ENCODE data around the gene RBM14. TPM values are rescaled to one million over a fixed set of nuclear protein-coding genes. Genes with fewer than 3 reads are reported as not detected.

RBM14 gene
- total and polyA plus RNA-seq, 9 of the 15 experiments (the other 6 are each of a cell fraction or from before 2014, with no cell fraction given), result 5.5 to 131 (median 42.6) TPM

DNA sequence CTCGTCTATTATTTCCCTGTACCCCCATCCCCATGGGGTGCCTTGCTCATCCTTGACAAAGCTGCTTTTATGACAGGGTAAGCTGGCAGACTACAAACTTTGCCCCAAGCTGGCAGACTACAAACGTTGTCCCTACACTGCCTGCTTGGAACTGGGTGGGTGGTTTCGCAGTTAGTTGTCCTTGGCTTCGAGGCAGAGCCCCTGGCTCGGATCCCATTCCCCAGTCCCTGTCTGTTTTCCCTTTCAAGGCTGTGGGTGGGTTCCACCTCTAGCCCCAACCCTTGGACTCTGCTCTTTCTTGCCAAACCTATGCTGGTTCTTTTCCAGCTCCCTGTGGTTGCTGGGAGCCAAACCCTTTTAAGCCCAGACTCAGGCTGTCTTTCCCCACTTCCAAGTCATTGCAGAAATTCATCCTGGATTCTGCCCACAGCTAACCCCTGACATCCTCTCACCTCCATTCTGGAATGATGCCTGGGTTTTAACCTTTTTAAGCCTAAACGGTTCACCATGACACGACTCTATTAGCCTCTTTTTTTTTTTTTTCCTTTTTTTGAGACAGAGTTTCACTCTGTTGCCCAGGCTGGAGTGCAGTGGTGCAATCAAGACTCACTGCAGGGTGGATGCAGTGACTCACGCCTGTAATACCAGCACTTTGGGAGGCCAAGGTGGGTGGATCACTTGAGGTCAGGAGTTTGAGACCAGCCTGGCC is 9.2 kb upstream of the RBM14 start:
- H3K27ac ChIP-seq (ENCODE audit: extremely low read depth, low read depth, low read length), result no peak overlapping the region
- no peak for FAIRE-seq
- 61% methylated on average over 8 of the region's 8 CpGs for WGBS (ENCODE audit: insufficient coverage, low coverage, missing lambda C conversion rate)

More for the DNA sequence above, 9.2 kb upstream of the RBM14 start:
- in situ Hi-C loops (cut with MboI) (no loop called here), intact Hi-C loops (cut with micrococcal nuclease) (no loop called here)
- ChIA-PET CTCF (ENCODE audit: low intra/inter-chr PET ratio) (no interaction called here), POLR2A (interaction anchor here (0.7 to 5.3 kb wide), 5 partner anchors 9 to 23 kb away, joined by 3 to 34 read pairs (median 3); partner anchors contain the start of genes CCDC87, CCS and RBM14)
- no peak overlapping the region for H2AFZ ChIP-seq (ENCODE audit: low read depth, low read length)
- TF ChIP-seq ZNF311 (CRISPR knock-in tag; IDR thresholded peaks at IDR 0.05) (no peak), ZNF133 (CRISPR knock-in tag; IDR thresholded peaks at IDR 0.05) (no peak), SMARCC2 (IDR thresholded peaks at IDR 0.05; ENCODE audit: low read depth) (no peak), MXI1 (IDR thresholded peaks at IDR 0.05; ENCODE audit: low read depth, low read length) (no peak), TEAD4 (IDR thresholded peaks at IDR 0.05; ENCODE audit: low read length) (no peak), TEAD4 (CRISPR knock-in tag; IDR thresholded peaks at IDR 0.05; ENCODE audit: borderline replicate concordance) (no peak)
- TF ChIP-seq, protein P1, sequence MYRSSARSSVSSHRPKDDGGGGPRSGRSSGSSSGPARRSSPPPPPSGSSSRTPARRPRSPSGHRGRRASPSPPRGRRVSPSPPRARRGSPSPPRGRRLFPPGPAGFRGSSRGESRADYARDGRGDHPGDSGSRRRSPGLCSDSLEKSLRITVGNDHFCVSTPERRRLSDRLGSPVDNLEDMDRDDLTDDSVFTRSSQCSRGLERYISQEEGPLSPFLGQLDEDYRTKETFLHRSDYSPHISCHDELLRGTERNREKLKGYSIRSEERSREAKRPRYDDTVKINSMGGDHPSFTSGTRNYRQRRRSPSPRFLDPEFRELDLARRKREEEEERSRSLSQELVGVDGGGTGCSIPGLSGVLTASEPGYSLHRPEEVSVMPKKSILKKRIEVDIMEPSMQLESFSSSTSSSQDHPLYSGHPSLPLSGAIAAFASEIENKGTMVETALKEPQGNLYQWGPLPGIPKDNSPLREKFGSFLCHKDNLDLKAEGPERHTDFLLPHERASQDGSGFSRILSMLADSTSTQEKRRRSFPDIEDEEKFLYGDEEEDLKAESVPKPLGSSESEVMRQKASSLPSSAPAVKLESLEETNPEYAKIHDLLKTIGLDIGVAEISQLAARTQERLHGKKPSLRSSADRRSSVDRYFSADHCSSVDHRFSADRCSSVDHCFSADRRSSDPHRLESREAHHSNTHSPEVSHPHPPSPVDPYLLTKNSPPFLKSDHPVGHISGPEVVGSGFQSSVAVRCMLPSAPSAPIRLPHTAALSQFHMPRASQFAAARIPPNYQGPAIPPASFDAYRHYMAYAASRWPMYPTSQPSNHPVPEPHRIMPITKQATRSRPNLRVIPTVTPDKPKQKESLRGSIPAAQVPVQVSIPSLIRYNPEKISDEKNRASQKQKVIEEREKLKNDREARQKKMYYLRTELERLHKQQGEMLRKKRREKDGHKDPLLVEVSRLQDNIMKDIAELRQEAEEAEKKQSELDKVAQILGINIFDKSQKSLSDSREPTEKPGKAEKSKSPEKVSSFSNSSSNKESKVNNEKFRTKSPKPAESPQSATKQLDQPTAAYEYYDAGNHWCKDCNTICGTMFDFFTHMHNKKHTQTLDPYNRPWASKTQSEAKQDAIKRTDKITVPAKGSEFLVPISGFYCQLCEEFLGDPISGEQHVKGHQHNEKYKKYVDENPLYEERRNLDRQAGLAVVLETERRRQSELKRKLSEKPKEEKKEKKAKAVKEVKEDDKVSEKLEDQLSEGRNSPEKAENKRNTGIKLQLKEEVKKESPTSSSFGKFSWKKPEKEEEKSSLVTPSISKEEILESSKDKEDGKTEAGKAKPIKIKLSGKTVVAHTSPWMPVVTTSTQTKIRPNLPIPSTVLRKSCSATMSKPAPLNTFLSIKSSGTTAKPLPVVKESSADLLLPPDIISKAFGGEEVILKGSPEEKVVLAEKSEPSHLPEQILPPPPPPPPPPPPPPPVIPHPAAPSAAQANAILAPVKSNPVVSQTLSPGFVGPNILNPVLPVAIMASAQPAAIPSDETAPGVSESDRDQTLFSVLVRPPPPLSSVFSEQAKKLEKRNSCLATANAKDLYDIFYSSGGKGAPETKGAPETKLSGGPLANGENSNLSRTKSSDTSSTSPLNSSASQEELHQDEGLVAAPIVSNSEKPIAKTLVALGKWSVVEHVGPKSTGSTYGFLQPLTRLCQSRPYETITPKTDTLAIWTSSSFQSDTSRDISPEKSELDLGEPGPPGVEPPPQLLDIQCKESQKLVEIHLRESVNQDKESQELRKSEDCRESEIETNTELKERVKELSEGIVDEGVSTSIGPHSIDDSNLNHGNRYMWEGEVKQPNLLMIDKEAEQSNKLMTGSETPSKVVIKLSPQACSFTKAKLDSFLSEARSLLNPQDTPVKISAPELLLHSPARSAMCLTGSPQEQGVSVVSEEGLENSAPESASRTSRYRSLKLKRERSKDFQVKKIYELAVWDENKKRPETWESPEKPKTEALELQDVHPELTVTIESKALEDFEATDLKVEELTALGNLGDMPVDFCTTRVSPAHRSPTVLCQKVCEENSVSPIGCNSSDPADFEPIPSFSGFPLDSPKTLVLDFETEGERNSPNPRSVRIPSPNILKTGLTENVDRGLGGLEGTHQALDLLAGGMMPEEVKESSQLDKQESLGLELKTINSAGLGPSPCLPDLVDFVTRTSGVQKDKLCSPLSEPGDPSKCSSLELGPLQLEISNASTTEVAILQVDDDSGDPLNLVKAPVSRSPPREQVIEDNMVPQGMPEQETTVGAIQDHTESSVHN (IDR thresholded peaks at IDR 0.05; ENCODE audit: borderline replicate concordance in 1 of 2, low read depth in 1 of 2), result no peak
- no peak overlapping the region for H3K4me2 ChIP-seq (ENCODE audit: insufficient read depth, low read length)
- H3K36me3 ChIP-seq (ENCODE audit: control insufficient read depth, insufficient read depth, low read length), result peaks cover 24% of the 10 kb centered on the region; the same call in 2 of the 3 replicates
- no peak overlapping the region for H3K9ac ChIP-seq (ENCODE audit: insufficient read depth in 1 of 2, low read depth in 2 of 2, low read length in 2 of 2)
- ATAC-seq (no peak), DNase-seq (ENCODE audit: extremely low read depth in 1 of 4, low spot score in 3 of 4) (no peak)
- H3K27me3 ChIP-seq (ENCODE audit: control insufficient read depth in 2 of 2, insufficient read depth in 2 of 2, low read length in 2 of 2), result no peaks in the 10 kb centered on the region
- H3K79me2 ChIP-seq (ENCODE audit: control insufficient read depth, insufficient read depth, low read length), result no peaks in the 10 kb centered on the region
- BruUV-seq (replicated peaks), result no TSS peak
- H3K4me1 ChIP-seq (replicated peaks in 1 of 2; ENCODE audit: control insufficient read depth in 2 of 2, insufficient read depth in 2 of 2, low read length in 2 of 2), result peaks cover 3 to 12% of the 10 kb centered on the region in 2 experiments; a peak in 4 of 5 replicates
- H4K20me1 ChIP-seq (replicated peaks; ENCODE audit: control insufficient read depth, insufficient read depth, low read length), result no peaks in the 10 kb centered on the region
- H3K9me1 ChIP-seq (ENCODE audit: control insufficient read depth, insufficient read depth, low read length), result no peaks in the 10 kb centered on the region
- H3K9me3 ChIP-seq (replicated peaks; ENCODE audit: control insufficient read depth, insufficient read depth, low read depth, low read length), result no peaks in the 10 kb centered on the region; the same call in 1 of the 2 replicates
- no peak overlapping the region for H3K4me3 ChIP-seq

Measured in K562 (cell line).